Lower leg skin (tissue), 4 donors: ENCODE data around the gene INPP4A. TPM values are rescaled to one million over a fixed set of nuclear protein-coding genes. Genes with fewer than 3 reads are reported as not detected.

ENCODE experiments used
- DNase-seq, 2 donors: peaks; one replicate each; pipeline ENCODE4 v3.0.0-alpha.2; 2019; ENCODE audit warnings: low spot score in 2 of 2
- H3K4me3 ChIP-seq: fragments of 200-600 bp; sonication (generic); 2 replicates; pipeline ENCODE4 v1.5.1; 2017; ENCODE audit warnings: mild to moderate bottlenecking, low read depth; ENCODE audit not compliant: poor library complexity, severe bottlenecking
- CTCF ChIP-seq, 3 donors: fragments of 450-650 bp; IDR thresholded peaks; one replicate each; pipeline ENCODE4 v1.5.1; 2016; ENCODE audit warnings: antibody characterized with exemption in 3 of 3, mild to moderate bottlenecking in 3 of 3, moderate library complexity in 2 of 3
- POLR2A ChIP-seq, 2 donors: fragments of 450-650 bp; IDR thresholded peaks; one replicate each; pipeline ENCODE4 v1.6.1; 2016 to 2017; ENCODE audit warnings: antibody characterized with exemption in 2 of 2, mild to moderate bottlenecking in 1 of 2, moderate library complexity in 1 of 2
- WGBS, 2 donors: methylation state at CpG; one replicate each; pipeline ENCODE4 v1.1.5; 2018; 5-methylcytosine and 5-hydroxymethylcytosine counted together
- intact Hi-C: fragments of 100-400 bp; cut with DNase I; formaldehyde crosslinking; loops from one replicate; pipeline ENCODE4 v1.15.0; 2023; ENCODE audit warnings: low total_unique reads
- total RNA-seq, 4 donors: library from RNA; depleted of rRNA; stranded (reverse); fragments of >200 nt; gene quantifications; one replicate each; pipeline ENCODE4 v1.1.0, GENCODE V29; 2016

Gene INPP4A
- total RNA-seq, 4 donors from 2014 or later = 6.7 to 15.5 (median 10.7) TPM

DNA sequence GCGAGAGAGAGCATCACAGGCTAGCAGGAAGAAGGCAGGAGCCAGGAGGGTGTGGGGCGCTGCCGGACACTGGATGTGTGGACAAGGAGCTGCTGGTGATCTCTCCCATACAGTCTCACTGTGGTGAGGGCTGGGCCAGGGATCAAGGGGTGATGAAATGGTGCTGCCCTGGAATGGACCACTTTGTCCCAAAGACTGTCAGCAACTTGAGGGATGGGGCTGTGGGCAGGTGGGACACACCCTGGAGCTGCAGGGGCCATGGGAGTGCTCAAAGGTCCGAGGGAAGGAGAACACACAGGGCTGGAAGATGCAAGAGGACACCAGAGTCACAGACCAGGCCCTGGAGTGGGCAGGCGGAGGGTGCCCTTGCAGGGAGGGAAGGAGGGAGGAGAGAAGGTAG is 125.7 kb downstream of the INPP4A start:
- TF ChIP-seq POLR2A (IDR thresholded peaks at IDR 0.05) (no peak), CTCF (IDR thresholded peaks at IDR 0.05) (no peak)
- no peak overlapping the region for H3K4me3 ChIP-seq

GRCh38 chr2:98571121-98571701 is 126.6 kb downstream of the INPP4A start:
- intact Hi-C loops = no loop called here
- TF ChIP-seq CTCF (IDR thresholded peaks at IDR 0.05) (no peak), POLR2A (IDR thresholded peaks at IDR 0.05) (no peak)
- DNase-seq = peak in 1 of 2 donors; percentile 76
- WGBS, 2 donors = 89 to 93% methylated on average over 13 of the region's 13 CpGs
- no peak overlapping the region for H3K4me3 ChIP-seq

More for the DNA sequence above, 125.7 kb downstream of the INPP4A start:
- 89 to 97% methylated on average over 5 of the region's 5 CpGs for WGBS, 2 donors
- no peak for DNase-seq
- intact Hi-C loops = no loop called here

DNA sequence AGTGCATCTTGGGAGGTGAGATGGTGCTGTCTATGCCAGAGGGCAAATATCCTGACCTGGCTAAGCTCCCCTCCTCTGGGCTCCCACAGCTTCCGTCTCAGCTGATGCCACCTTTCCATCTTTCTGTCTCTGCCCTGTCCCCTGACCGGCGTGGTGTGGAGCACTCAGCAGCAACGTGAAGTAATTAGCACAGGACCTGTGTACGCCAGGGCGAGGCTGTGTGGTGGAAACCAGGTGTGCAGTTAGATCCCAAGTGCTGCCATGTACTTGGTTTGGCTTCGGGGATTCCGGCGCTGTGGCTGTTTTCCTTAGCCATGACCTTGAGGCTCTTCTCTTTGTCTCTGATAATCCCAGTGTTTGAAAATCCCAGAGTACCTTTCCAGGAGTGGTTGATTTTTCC is 127.1 kb downstream of the INPP4A start:
- intact Hi-C loops = no loop called here
- H3K4me3 ChIP-seq = no peak overlapping the region
- DNase-seq = peak in 1 of 2 donors; percentile 63
- 90 to 96% methylated on average over 9 of the region's 9 CpGs for WGBS, 2 donors
- TF ChIP-seq CTCF (IDR thresholded peaks at IDR 0.05) = no peak
- no peak for TF ChIP-seq POLR2A (IDR thresholded peaks at IDR 0.05)

- no peak overlapping the region for H3K4me3 ChIP-seq
- WGBS, 2 donors = 80 to 85% methylated on average over 5 of the region's 5 CpGs
- peak in 1 of 2 donors; percentile 71 for DNase-seq
- TF ChIP-seq POLR2A (IDR thresholded peaks at IDR 0.05) = no peak
- no peak for TF ChIP-seq CTCF (IDR thresholded peaks at IDR 0.05)
- intact Hi-C loops = no loop called here
Observed at GRCh38 chr2:98572211-98572610, 127.6 kb downstream of the INPP4A start.

DNA sequence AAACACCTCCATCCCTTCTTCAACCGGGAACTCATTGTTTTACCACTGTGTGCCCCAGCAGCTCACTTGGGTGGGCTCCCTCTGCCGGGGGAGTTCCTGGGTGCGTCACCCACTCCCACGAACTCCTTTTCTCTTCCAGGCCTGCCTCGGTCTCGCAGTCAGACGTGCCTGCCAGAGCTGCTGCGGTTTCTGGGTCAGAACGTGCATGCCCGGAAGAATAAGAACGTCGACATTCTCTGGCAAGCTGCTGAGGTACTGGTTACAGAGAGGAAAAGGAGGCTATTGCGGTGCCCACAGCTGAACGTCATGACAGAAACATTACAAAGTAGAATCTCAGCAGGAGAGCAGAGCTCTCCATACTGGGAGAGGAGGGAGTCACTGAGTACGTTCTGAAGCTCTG is 128.0 kb downstream of the INPP4A start:
- 86 to 88% methylated on average over 15 of the region's 15 CpGs for WGBS, 2 donors
- intact Hi-C loops = no loop called here
- H3K4me3 ChIP-seq = no peak overlapping the region
- TF ChIP-seq POLR2A (IDR thresholded peaks at IDR 0.05) (no peak), CTCF (IDR thresholded peaks at IDR 0.05) (no peak)
- DNase-seq = peak in 1 of 2 donors; percentile 64

DNA sequence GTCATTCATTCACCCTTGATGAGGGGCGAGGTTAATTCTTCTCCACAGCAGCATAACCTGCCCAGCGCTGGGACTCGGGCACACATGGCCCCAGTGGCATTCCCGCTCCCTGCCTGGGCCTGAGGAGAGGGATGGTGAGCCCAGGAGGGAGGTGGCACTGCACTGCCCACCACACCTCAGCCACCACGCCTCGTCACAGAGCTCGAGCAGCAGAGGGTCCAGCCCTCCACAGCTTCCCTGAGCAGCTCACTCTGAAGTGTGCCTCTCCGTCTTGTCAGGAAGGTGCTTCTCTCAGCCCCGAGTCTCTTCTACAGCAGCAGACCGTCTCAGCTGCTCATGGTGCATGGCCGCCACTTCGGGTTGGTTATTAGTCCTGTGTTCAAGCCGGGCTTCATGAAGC is 128.8 kb downstream of the INPP4A start:
- intact Hi-C loops = no loop called here
- no peak overlapping the region for H3K4me3 ChIP-seq
- DNase-seq = peak in 1 of 2 donors; percentile 73
- WGBS, 2 donors = 95 to 96% methylated on average over 13 of the region's 13 CpGs
- TF ChIP-seq CTCF (IDR thresholded peaks at IDR 0.05) (no peak), POLR2A (IDR thresholded peaks at IDR 0.05) (no peak)
